HepG2 (cell line): ENCODE results near the gene DNAJB8. TPM values are rescaled to one million over a fixed set of nuclear protein-coding genes. Genes with fewer than 3 reads are reported as not detected.

Experiments used
- HES4 ChIP-seq: sonication (generic); formaldehyde crosslinking; IDR thresholded peaks from 2 replicates; pipeline ENCODE4 v1.9.0; 2021; ENCODE audit warnings: mild to moderate bottlenecking, missing genetic modification reagents, borderline replicate concordance
- HOXA3 ChIP-seq: sonication (generic); formaldehyde crosslinking; IDR thresholded peaks from 2 replicates; pipeline ENCODE4 v1.5.0; 2020; ENCODE audit warnings: missing genetic modification reagents
- KDM5A ChIP-seq: fragments of 200-600 bp; sonication (generic); IDR thresholded peaks from 2 replicates; pipeline ENCODE4 v1.7.0; 2018; ENCODE audit warnings: antibody characterized with exemption, mild to moderate bottlenecking, low read length, borderline replicate concordance
- KLF15 ChIP-seq: sonication (generic); formaldehyde crosslinking; IDR thresholded peaks from 2 replicates; pipeline ENCODE4 v1.8.1; 2023; ENCODE audit warnings: borderline replicate concordance, mild to moderate bottlenecking, inconsistent platforms, missing genetic modification reagents, mixed read lengths
- KMT2B ChIP-seq: IDR thresholded peaks from 2 replicates; pipeline ENCODE4 v1.6.1; 2016; ENCODE audit warnings: missing genetic modification reagents, missing compliant biosample characterization
- MEIS1 ChIP-seq: sonication (generic); formaldehyde crosslinking; IDR thresholded peaks from 2 replicates; pipeline ENCODE4 v1.9.0; 2021; ENCODE audit warnings: mild to moderate bottlenecking, missing genetic modification reagents, moderate library complexity, borderline replicate concordance
- RBFOX2 ChIP-seq: fragments of 200-400 bp; formaldehyde crosslinking; IDR thresholded peaks from 2 replicates; pipeline ENCODE4 v1.6.1; 2017; ENCODE audit warnings: low read depth, mild to moderate bottlenecking, low read length
- SOX6 ChIP-seq, 2 experiments: fragments of 450-650 bp in 1 of 2; sonication (generic) in 1 of 2; formaldehyde crosslinking in 1 of 2; IDR thresholded peaks; 2 replicates each; pipeline versions ENCODE4 v1.4.0 to v1.6.1; 2017 to 2020; ENCODE audit warnings: antibody characterized with exemption in 1 of 2, mild to moderate bottlenecking in 1 of 2, missing genetic modification reagents in 1 of 2
- SPEN ChIP-seq: sonication (generic); formaldehyde crosslinking; IDR thresholded peaks from 2 replicates; pipeline ENCODE4 v1.5.1; 2020; ENCODE audit warnings: low read depth, mild to moderate bottlenecking, missing genetic modification reagents
- SRSF9 ChIP-seq: fragments of 200-400 bp; formaldehyde crosslinking; IDR thresholded peaks from 2 replicates; pipeline ENCODE4 v1.6.1; 2018; ENCODE audit warnings: borderline replicate concordance, mild to moderate bottlenecking, low read depth, low read length; ENCODE audit not compliant: insufficient read depth, poor library complexity, severe bottlenecking
- ZC3H4 ChIP-seq: sonication (generic); formaldehyde crosslinking; IDR thresholded peaks from 2 replicates; pipeline ENCODE4 v1.4.0; 2020; ENCODE audit warnings: missing genetic modification reagents, borderline replicate concordance
- ZFYVE20 ChIP-seq: sonication (generic); formaldehyde crosslinking; IDR thresholded peaks from 2 replicates; pipeline ENCODE4 v1.8.0; 2023; ENCODE audit warnings: low read depth, mild to moderate bottlenecking, moderate library complexity, missing genetic modification reagents, borderline replicate concordance
- ZNF24 ChIP-seq: fragments of 450-650 bp; IDR thresholded peaks from 2 replicates; pipeline ENCODE4 v1.6.1; 2017; ENCODE audit warnings: antibody characterized with exemption, mild to moderate bottlenecking
- ZNF263 ChIP-seq: sonication (generic); formaldehyde crosslinking; IDR thresholded peaks from 2 replicates; pipeline ENCODE4 v1.4.0; 2020; ENCODE audit warnings: missing genetic modification reagents
- ZNF337 ChIP-seq: sonication (generic); formaldehyde crosslinking; IDR thresholded peaks from 2 replicates; pipeline ENCODE4 v1.5.1; 2020; ENCODE audit warnings: missing genetic modification reagents, low read depth, mild to moderate bottlenecking, borderline replicate concordance
- polyA plus RNA-seq, 8 experiments: library from polyadenylated mRNA; depleted of rRNA in 3 of 8; stranded (reverse) in 7 of 8; unstranded in 1 of 8; fragments of >200 nt; fragmentation: Illumina TruSeq in 4 of 8; extraction: Trizol in 4 of 8; gene quantifications; 2 replicates each; pipeline versions ENCODE4 v1.2.1 to v1.2.3, GENCODE V29; 2011 to 2016; ENCODE audit warnings: low read depth in 4 of 8, missing spikeins in 1 of 8, mixed read lengths in 1 of 8; ENCODE audit not compliant: insufficient read depth in 1 of 8
- total RNA-seq, 5 experiments: library from RNA; depleted of rRNA; stranded (reverse); fragments of >200 nt; fragmentation: Illumina TruSeq; extraction: Trizol; gene quantifications; 2 replicates each; pipeline ENCODE4 v1.2.3, GENCODE V29; 2016; ENCODE audit warnings: low read depth in 1 of 5
- TF ChIP-seq, protein P1 (sequence below): sonication (generic); formaldehyde crosslinking; IDR thresholded peaks from 2 replicates; pipeline ENCODE4 v1.4.0; 2020; ENCODE audit warnings: mild to moderate bottlenecking, missing genetic modification reagents, borderline replicate concordance
- TF ChIP-seq, protein P2 (sequence below): sonication (generic); formaldehyde crosslinking; IDR thresholded peaks from 2 replicates; pipeline ENCODE4 v1.4.0; 2020; ENCODE audit warnings: mild to moderate bottlenecking, low read depth, missing genetic modification reagents
- TF ChIP-seq, protein P3 (sequence below): sonication (generic); formaldehyde crosslinking; IDR thresholded peaks from 2 replicates; pipeline ENCODE4 v1.5.0; 2020; ENCODE audit warnings: missing genetic modification reagents
- TF ChIP-seq, protein P4 (sequence below), 2 experiments: fragments of 450-650 bp in 1 of 2; sonication (generic) in 1 of 2; formaldehyde crosslinking; IDR thresholded peaks; 2 replicates each; pipeline versions ENCODE4 v1.5.0 to v1.8.0; 2020 to 2022; ENCODE audit warnings: mild to moderate bottlenecking in 1 of 2, missing genetic modification reagents in 1 of 2
- TF ChIP-seq, protein P5 (sequence below): sonication (generic); formaldehyde crosslinking; IDR thresholded peaks from 2 replicates; pipeline ENCODE4 v1.4.0; 2020; ENCODE audit warnings: missing genetic modification reagents

The DNAJB8 gene
- total and polyA plus RNA-seq, 2 of the 13 experiments (the other 11 are each of a cell fraction or from before 2014, with no cell fraction given): not detected

DNA sequence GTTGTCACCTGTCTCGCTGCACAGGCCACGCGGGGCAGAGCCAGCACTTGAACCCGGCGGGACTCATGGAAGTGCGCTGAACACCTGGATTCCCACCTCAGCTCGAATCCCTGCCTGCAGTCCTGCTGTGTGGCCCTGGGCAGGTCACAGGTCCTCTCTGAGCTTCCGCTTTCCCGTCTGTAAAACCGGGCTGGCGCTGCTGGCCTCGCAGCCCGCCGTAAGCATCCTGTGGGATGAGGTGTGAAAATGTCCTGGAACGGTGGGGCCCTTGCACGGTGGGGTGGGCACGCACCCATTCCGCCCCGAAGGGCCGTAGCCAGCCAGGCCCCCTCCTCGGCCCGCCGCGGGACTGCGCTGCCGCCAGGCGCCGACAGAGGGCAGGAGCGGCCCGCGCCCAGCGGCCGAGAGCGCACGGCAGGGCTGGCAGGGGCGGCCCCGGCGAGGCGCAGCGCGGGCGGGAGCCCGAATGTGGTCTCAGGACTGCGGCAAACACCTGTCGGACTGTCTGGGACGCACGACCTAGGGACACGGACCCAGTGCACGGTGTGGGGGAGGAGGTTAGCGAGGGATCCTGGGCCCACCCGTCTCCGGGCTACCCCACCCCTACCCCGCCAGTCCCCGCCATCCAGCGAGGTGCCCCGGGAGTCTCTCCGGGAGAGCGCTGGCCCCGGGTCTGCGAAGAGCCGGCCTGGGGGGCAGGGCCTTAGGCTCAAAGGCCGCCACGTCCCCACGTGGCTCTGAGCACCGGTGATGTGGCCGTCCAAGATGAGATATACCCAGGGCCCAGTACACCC, 40.4 kb downstream of the DNAJB8 start (continued):
- TF ChIP-seq KLF15 (CRISPR knock-in tag): no peak
- TF ChIP-seq HES4 (CRISPR knock-in tag): 0 out of 2 replicates have a peak, but pooled peaks have one; percentile 21
- no peak for TF ChIP-seq SOX6 (IDR thresholded peaks at IDR 0.05)
- no peak for TF ChIP-seq SOX6 (CRISPR knock-in tag; IDR thresholded peaks at IDR 0.05)
- TF ChIP-seq, protein P1, sequence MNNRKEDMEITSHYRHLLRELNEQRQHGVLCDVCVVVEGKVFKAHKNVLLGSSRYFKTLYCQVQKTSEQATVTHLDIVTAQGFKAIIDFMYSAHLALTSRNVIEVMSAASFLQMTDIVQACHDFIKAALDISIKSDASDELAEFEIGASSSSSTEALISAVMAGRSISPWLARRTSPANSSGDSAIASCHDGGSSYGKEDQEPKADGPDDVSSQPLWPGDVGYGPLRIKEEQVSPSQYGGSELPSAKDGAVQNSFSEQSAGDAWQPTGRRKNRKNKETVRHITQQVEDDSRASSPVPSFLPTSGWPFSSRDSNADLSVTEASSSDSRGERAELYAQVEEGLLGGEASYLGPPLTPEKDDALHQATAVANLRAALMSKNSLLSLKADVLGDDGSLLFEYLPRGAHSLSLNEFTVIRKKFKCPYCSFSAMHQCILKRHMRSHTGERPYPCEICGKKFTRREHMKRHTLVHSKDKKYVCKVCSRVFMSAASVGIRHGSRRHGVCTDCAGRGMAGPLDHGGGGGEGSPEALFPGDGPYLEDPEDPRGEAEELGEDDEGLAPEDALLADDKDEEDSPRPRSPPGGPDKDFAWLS (CRISPR knock-in tag): no peak
- TF ChIP-seq KMT2B (CRISPR knock-in tag): peak; percentile 30; the same call in 1 of the 2 replicates
- TF ChIP-seq ZNF24: no peak
- TF ChIP-seq, protein P2, sequence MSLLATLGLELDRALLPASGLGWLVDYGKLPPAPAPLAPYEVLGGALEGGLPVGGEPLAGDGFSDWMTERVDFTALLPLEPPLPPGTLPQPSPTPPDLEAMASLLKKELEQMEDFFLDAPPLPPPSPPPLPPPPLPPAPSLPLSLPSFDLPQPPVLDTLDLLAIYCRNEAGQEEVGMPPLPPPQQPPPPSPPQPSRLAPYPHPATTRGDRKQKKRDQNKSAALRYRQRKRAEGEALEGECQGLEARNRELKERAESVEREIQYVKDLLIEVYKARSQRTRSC (CRISPR knock-in tag): no peak
- TF ChIP-seq ZFYVE20 (CRISPR knock-in tag): no peak
- TF ChIP-seq KDM5A: no peak
- TF ChIP-seq RBFOX2: 0 out of 2 replicates have a peak, but pooled peaks have one; percentile 35
- TF ChIP-seq ZNF263: 0 out of 2 replicates have a peak, but pooled peaks have one; percentile 34
- TF ChIP-seq ZNF337 (CRISPR knock-in tag): no peak
- no peak for TF ChIP-seq MEIS1
- TF ChIP-seq ZC3H4 (CRISPR knock-in tag): no peak
- TF ChIP-seq, protein P3, sequence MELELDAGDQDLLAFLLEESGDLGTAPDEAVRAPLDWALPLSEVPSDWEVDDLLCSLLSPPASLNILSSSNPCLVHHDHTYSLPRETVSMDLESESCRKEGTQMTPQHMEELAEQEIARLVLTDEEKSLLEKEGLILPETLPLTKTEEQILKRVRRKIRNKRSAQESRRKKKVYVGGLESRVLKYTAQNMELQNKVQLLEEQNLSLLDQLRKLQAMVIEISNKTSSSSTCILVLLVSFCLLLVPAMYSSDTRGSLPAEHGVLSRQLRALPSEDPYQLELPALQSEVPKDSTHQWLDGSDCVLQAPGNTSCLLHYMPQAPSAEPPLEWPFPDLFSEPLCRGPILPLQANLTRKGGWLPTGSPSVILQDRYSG: no peak
- no peak for TF ChIP-seq SRSF9
- TF ChIP-seq, protein P4, sequence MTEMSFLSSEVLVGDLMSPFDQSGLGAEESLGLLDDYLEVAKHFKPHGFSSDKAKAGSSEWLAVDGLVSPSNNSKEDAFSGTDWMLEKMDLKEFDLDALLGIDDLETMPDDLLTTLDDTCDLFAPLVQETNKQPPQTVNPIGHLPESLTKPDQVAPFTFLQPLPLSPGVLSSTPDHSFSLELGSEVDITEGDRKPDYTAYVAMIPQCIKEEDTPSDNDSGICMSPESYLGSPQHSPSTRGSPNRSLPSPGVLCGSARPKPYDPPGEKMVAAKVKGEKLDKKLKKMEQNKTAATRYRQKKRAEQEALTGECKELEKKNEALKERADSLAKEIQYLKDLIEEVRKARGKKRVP (CRISPR knock-in tag; IDR thresholded peaks at IDR 0.05): no peak
- TF ChIP-seq, protein P5, sequence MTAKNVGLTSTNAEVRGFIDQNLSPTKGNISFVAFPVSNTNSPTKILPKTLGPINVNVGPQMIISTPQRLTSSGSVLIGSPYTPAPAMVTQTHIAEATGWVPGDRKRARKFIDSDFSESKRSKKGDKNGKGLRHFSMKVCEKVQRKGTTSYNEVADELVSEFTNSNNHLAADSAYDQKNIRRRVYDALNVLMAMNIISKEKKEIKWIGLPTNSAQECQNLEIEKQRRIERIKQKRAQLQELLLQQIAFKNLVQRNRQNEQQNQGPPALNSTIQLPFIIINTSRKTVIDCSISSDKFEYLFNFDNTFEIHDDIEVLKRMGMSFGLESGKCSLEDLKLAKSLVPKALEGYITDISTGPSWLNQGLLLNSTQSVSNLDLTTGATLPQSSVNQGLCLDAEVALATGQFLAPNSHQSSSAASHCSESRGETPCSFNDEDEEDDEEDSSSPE (CRISPR knock-in tag): peak; percentile 49; the same call in 1 of the 2 replicates
- TF ChIP-seq HOXA3: peak; percentile 70
- peak; percentile 43; the same call in 1 of the 2 replicates for TF ChIP-seq SPEN (CRISPR knock-in tag)
